Ishikawa (cell line): ENCODE measurements around the gene ARMH4.

ENCODE experiments used
- CEBPB ChIP-seq: IDR thresholded peaks from 2 replicates; pipeline ENCODE4 v1.6.1; 2012
- CREB1 ChIP-seq: IDR thresholded peaks from 2 replicates; pipeline ENCODE4 v1.6.1; 2012; ENCODE audit warnings: low read depth
- EGR1 ChIP-seq: IDR thresholded peaks from 2 replicates; pipeline ENCODE4 v1.6.1; 2012
- EP300 ChIP-seq: IDR thresholded peaks from 2 replicates; pipeline ENCODE4 v1.6.1; 2012; ENCODE audit warnings: borderline replicate concordance
- FOXM1 ChIP-seq: IDR thresholded peaks from 2 replicates; pipeline ENCODE4 v1.6.1; 2012; ENCODE audit warnings: low read depth, borderline replicate concordance
- NFIC ChIP-seq: IDR thresholded peaks from 2 replicates; pipeline ENCODE4 v1.6.1; 2012
- RAD21 ChIP-seq: IDR thresholded peaks from 2 replicates; pipeline ENCODE4 v1.6.1; 2012; ENCODE audit warnings: low read depth
- TAF1 ChIP-seq: IDR thresholded peaks from 2 replicates; pipeline ENCODE4 v1.6.1; 2012; ENCODE audit warnings: low read depth, mild to moderate bottlenecking
- TEAD4 ChIP-seq: IDR thresholded peaks from 2 replicates; pipeline ENCODE4 v1.6.1; 2012
- YY1 ChIP-seq: IDR thresholded peaks from 2 replicates; pipeline ENCODE4 v1.6.1; 2012; ENCODE audit warnings: low read depth
- ZBTB7A ChIP-seq: IDR thresholded peaks from 2 replicates; pipeline ENCODE4 v1.6.1; 2012; ENCODE audit warnings: low read depth
- TF ChIP-seq, protein P1 (sequence below): IDR thresholded peaks from 2 replicates; pipeline ENCODE4 v1.6.1; 2012

DNA sequence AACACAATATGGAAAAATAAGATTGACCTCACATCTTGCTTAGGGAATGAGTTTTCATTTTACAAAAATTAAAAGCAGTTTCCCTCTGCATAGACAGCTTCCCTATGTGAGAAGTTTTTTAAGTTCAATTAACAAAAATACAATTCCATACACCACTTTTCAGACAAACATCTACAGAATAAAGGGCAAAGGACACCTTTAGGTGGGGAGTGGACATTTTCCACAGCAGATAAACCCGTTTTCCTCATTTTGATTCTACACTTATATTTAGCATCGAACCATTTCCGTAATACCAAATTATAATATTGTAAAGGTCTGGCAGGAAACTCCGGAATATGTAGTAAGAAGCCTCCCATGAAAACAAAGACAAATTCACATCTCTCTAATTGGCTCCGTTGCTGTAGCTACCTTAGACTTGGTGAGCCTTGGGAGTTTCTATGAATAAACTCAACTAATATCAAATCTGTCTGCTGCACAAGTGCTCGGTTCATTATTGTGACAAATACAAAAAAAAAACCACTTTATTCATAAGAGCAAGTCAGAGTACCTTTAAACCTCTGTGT lies 1.7 kb downstream of the ARMH4 start:
- TF ChIP-seq RAD21 (no peak), YY1 (no peak), CEBPB (no peak), ZBTB7A (no peak), FOXM1 (no peak), TAF1 (no peak), CREB1 (no peak), NFIC (no peak), EGR1 (no peak), EP300 (no peak), TEAD4 (no peak)
- TF ChIP-seq, protein P1, sequence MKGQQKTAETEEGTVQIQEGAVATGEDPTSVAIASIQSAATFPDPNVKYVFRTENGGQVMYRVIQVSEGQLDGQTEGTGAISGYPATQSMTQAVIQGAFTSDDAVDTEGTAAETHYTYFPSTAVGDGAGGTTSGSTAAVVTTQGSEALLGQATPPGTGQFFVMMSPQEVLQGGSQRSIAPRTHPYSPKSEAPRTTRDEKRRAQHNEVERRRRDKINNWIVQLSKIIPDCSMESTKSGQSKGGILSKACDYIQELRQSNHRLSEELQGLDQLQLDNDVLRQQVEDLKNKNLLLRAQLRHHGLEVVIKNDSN, result no peak
